ENCODE data around the gene MAP3K9.
A peak's percentile ranks its signal among the peaks of the same experiment; 100 is the strongest.
"Not testable (repeated sequence)": the region's sequence is repeated elsewhere in the genome, so short reads cannot be mapped to it uniquely, and the experiment has no call there.

MAP3K9 gene

DNA sequence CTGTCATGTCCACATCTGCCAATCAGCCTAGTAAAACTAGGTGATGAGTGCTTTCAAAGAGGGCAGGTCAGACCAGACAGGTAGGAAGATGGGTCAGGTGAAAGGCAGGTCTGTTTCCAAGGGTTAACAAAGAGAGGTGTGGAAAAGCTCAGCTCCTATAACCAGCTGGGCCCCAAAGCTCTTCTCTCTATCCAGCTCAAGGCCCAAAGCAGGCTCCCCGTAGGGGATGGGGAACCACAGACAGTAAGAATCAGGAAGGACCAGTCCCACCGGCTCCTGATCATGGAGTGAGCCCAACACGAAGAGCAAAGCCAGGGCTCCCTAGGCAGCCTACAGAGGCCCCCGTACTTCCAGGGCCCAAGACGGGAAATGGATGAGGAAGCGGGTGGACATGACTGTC is 84.4 kb downstream of the MAP3K9 start:
- DNase-seq (ENCODE audit: low spot score), result no peak

DNA sequence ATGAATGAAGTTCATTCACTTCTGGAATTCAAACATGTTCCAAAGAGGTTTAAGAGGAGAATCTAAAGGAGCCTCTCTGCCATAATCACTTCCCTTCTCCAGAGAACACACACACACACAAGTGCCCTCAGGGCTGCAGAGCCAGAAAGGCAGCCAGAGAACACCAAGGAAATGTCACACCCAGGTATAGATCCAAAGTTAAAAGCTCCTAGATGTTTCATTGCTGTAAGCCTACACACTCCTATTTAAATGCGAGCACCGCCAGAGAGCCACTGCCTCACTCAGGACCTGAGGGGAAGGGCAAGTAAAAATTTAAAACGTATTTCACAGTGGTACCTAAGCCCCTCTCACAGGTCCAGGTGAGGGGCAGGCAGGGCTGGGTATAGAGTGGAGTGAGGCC is 85.2 kb downstream of the MAP3K9 start:
- no peak for DNase-seq (ENCODE audit: low spot score)

GRCh38 chr14:70723276-70723675 is 86.0 kb downstream of the MAP3K9 start:
- no peak for DNase-seq (ENCODE audit: low spot score)

- DNase-seq (ENCODE audit: low spot score), result no peak
Observed at GRCh38 chr14:70722418-70722817, 86.9 kb downstream of the MAP3K9 start.

GRCh38 chr14:70721542-70721941 is 87.8 kb downstream of the MAP3K9 start:
- no peak for DNase-seq (ENCODE audit: low spot score)

DNA sequence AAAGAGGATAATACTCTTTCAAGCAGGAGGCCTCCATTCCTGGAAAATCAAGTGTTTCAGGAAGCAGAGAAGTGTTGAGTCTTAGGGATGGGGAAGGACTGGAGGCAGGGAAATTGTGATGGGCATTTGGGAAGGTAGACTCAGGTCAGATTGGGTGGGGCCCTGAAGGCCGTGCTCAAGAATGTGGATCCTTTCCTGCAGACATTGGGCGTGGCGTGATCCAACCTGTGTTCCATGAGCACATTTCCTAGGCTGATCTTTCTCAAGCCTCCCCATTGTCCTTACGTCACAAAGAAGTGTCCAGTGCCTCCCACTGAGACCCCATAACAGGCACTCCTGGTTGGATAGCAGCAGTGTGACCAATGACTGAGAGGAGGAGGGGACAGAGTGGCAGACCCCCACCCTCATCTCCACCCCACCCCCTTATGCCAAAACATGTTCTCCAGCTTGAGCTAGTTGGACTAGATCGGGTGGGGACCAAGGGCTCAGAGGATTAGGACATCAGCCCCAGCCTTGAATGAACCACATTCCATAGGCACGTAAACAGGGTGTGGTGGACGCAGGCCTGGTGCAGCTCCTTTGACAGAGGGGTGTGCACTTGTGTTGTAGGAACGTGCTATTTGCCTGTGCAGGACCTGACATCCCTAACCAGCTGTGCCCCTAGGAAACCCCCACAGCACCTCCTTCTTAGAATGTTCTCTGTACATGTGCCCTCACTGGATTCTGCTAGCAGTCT is 90.8 kb downstream of the MAP3K9 start:
- no peak for DNase-seq (ENCODE audit: low spot score)

DNA sequence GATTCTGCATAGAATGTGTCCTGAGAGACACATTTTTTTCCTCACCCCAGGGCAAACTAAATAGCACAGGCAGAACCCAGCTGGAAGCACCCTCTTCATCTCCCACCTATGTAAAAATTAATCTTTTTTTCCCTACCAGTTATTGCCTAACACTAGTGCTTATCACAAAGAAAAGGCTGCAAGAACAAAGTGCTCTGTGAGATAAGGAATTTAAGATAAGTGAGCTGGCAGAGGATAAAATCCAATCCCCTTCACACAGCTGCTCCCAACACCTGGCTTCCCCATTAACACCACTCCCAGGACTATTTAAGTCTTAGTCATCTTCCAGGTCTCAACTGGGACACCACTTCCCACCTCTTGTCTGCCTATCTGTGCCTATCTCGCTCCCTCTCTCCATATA is 92.4 kb downstream of the MAP3K9 start:
- DNase-seq (ENCODE audit: low spot score), result no peak

DNA sequence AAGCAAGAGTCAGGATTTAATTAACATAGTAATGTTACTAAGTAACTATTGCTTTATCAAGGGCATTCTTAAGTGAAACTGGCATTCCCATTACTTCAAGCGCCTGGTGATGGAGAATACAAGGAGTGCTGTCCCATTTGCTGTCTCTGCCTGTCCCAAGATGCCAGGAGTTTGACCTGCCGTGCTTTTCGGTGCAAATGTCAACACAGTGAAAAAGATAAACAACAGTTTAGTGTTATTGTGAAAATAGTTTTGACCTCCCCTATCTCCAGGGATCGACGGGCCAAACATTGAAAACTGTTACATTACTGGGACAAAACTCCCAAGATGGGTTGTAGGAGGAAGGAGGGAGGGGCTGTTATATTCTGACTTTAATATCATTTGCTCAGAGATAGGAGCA is 92.8 kb downstream of the MAP3K9 start:
- DNase-seq (ENCODE audit: low spot score), result no peak

DNA sequence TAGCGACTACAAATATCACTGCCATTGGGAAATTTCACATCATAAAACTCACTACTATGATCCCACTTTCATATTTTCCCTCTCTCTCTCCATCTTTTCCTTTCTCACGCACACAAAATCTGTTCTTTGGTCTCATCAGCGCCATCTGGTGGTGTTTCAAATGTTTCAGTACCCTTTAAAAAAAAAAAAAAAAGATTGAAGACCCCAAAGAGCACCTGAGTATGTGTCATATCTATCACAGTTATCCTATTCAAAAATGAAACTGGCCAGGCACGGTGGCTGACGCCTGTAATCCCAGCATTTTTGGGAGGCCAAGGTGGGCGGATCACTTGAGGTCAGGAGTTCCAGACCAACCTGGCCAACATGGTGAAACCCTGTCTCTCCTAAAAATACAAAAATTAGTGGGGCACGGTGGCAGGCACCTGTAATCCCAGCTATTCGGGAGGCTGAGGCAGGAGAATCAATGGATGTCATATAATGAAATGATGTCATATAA is 95.2 kb downstream of the MAP3K9 start:
- peak; percentile 45 for DNase-seq (ENCODE audit: low spot score)

GRCh38 chr14:70713511-70713916 is 95.8 kb downstream of the MAP3K9 start:
- DNase-seq (ENCODE audit: low spot score), result peak; percentile 2

DNA sequence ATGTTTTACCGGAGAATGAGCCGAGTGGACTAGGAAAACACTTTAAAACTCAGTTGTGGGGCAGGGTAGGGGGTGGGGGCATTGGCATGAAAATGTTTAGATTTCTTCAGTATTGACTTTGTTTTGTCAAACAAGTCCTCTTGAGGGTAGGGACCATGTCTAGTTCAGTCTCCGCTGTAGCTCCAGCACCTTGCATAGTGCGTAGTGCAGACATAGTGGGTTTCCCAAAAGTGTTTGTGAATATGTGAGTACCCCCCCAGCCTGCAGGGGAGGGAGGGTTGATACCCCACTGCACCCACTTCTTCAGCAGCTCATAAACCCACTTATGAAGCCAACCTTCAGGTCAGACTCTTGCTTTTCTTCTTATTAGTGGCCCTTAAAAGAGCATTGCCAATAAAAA is 96.2 kb downstream of the MAP3K9 start:
- no peak for DNase-seq (ENCODE audit: low spot score)

DNA sequence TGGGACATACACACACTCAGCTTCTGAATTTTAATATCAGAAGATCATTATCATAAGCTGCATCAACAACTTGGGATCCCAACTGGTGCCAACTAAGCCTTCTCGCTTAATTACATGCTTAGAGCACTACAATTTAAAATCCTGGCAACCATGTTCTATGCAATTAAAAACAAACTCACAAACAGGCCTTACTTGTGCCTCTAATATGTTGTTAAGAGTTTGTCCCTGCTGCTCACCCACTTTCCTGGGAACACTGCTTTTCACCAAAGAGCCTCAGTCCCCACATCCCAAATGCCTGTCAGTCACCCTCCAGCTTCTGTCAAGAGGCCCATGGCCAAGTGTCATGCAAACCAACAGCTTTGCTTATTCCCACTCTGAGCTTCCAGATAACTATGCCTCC is 97.9 kb downstream of the MAP3K9 start:
- no peak for DNase-seq (ENCODE audit: low spot score)

DNA sequence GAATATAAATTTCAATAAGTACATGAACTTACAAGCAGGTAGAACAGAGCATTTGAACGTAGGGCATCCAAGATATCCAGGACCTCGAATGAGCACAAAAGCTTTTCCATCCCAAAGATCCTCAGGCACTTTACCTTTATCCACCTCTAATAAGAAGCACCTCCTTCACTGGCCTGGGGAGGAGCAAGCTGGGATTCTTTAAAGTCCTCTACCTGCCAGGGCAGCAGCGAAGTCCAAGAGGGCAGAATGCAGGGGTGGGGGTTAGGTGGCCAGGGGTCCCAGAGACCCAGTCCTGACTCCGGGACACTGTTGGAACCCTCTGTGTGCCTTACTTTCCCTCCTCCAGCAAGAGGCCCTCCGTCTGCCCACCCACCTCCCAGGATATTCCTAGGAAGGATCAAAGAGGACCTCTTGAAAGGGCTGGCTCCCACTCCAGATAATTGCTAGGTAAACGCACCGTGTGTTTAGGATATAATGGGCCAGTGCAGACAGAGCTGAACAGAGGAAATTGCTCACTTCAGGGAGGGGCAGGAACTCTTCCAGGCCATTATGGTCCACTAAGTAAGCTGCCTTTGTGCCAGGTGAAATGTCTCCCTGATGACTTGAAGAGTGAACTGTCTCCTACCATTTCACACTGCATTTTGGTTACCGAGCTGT is 99.5 kb downstream of the MAP3K9 start:
- DNase-seq (ENCODE audit: low spot score), result no peak

GRCh38 chr14:70708717-70709570 is 100.4 kb downstream of the MAP3K9 start:
- no peak for DNase-seq (ENCODE audit: low spot score)

DNA sequence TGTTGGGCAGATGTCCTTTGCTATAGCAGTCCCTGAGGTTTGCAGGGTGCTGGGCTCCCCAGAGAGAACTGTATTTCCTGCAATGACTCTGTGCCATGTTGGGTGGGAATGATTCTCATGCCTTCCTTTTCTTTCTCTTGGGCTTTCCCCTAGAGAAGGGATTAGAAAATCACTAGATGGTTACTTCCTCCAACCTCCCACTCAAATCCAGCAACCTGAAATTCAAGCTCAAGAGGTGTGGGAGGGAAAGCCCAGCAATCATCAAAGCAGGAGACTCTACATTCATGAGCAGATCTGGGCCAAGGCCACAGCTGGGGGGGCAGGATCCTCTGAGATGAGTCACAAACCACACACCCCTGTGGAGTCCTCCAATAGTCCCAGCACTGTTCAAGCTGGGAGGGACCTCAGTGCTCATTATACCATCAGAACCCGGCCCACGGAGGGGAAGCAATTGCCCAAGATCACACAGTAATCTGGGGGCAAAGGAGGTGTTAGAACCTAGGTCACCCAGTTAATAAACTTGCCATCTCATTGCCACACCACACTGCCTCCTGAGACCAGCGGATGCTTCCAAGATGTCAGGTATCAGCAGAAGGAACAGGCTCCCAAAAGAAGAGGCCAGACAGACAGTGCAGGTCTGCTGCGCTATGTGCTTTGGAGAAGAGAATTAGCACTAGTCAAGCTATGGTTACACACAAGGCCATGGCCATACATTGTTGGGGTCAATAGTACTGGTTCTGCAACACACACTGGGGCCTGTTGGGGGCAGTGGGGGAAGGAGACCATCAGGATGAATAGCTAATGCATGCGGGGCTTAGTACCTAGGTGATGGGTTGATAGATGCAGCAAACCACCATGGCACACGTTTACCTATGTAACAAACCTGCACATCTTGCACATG is 101.9 kb downstream of the MAP3K9 start:
- DNase-seq (ENCODE audit: low spot score), result no peak

DNA sequence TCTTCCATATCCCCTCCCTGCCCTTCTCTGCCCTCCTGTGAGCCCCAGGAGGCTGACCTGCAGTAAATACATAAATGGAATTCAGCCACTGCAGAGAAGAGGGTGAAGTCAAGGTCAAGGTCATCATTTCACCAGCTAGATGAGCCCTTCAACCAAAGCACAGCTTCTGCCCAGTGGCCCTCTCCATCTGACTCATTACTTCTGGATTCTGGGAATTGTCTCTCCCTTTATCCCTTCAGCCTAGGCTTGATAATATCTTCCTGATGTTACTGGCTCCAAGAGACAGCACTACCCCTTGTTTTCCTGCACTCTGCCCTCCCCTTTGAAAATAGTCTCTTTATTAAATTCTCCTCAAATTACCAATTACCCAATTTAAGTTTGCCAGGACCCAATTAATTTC is 103.1 kb downstream of the MAP3K9 start:
- DNase-seq (ENCODE audit: low spot score), result no peak

- DNase-seq (ENCODE audit: low spot score), result no peak
Observed at GRCh38 chr14:70704960-70705359, 104.4 kb downstream of the MAP3K9 start.

GRCh38 chr14:70703621-70704168 is 105.6 kb downstream of the MAP3K9 start:
- DNase-seq (ENCODE audit: low spot score), result not testable (repeated sequence)

DNA sequence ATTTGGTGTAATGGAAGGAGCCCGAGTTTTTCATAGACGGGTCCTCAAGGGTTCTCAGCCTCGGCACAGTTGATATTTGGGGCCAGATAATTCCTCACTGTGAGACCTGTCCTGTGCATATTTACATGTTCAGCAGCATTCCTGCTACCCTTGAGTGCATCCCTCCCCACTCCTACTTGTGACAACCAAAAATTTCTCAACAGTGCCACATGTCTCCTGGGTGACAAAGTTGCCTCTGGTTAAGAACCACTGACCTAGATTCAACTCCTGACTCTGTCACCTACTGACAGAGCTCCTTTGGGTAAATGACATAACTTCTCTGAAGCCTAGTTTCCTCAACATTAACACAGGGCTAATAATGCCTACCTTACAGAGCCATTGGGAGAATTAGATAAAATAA is 107.2 kb downstream of the MAP3K9 start:
- no peak for DNase-seq (ENCODE audit: low spot score)

GRCh38 chr14:70701610-70702009 is 107.7 kb downstream of the MAP3K9 start:
- DNase-seq (ENCODE audit: low spot score), result no peak

- DNase-seq (ENCODE audit: low spot score), result no peak
Observed at GRCh38 chr14:70700955-70701585, 108.2 kb downstream of the MAP3K9 start.

Data from pons (tissue), 1 donor.